T-helper 2 cell treated with Interferon-gamma antibody and Interleukin-4, amounts not matched to agents 5 μg/mL and 100 μg/mL, for 36 hours (primary cell): ENCODE data around the gene IFT81.
"Not testable (repeated sequence)": the region's sequence is repeated elsewhere in the genome, so short reads cannot be mapped to it uniquely, and the experiment has no call there.

ENCODE experiments used
- DNase-seq: peaks from one replicate; pipeline ENCODE4 v3.0.0; 2021; ENCODE audit warnings: low spot score
- H3K27ac Mint-ChIP-seq: one replicate; pipeline ENCODE4 v1.8.0; 2021; ENCODE audit warnings: mild to moderate bottlenecking, mixed read lengths
- H3K27me3 Mint-ChIP-seq: one replicate; pipeline ENCODE4 v1.8.0; 2021; ENCODE audit warnings: low read depth, mixed read lengths
- H3K36me3 Mint-ChIP-seq: one replicate; pipeline ENCODE4 v1.8.0; 2021; ENCODE audit warnings: low read depth, mixed read lengths
- H3K4me1 Mint-ChIP-seq: one replicate; pipeline ENCODE4 v1.8.0; 2021; ENCODE audit warnings: low read depth, mixed read lengths
- H3K4me3 Mint-ChIP-seq: one replicate; pipeline ENCODE4 v1.8.0; 2022; ENCODE audit warnings: mild to moderate bottlenecking, moderate library complexity, mixed read lengths
- H3K9me3 Mint-ChIP-seq: one replicate; pipeline ENCODE4 v1.8.0; 2021; ENCODE audit warnings: mixed read lengths

IFT81 gene

DNA sequence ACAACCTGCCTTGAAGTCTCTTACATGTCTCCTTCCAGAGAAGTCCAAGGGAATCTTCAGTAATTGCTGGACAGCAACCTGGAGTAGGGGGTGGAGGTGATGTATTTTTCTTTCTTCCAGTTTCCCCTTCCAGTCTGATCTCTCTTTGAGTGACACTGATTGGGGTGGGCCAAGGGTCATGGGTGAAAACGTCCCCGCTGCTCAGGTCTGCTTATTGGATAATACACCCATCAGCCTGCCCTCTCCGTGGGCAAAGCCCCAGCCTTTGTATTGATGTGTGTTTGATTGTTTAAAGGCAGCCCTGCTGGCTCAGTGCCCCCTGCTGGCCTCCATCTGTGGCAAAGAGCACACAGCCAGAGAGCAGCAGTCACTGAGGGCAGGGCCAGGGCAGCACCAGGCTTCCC lies 121.2 kb downstream of the IFT81 start:
- H3K27ac Mint-ChIP-seq, result no peak overlapping the region
- H3K27me3 Mint-ChIP-seq, result peaks cover 3% of the 10 kb centered on the region
- no peaks in the 10 kb centered on the region for H3K36me3 Mint-ChIP-seq
- no peak overlapping the region for H3K4me3 Mint-ChIP-seq
- no peaks in the 10 kb centered on the region for H3K9me3 Mint-ChIP-seq
- DNase-seq, result peak; percentile 10
- no peaks in the 10 kb centered on the region for H3K4me1 Mint-ChIP-seq

GRCh38 chr12:110246636-110247339 lies 122.6 kb downstream of the IFT81 start:
- Mint-ChIP-seq H3K4me3 (no peak overlapping the region), H3K4me1 (no peaks in the 10 kb centered on the region), H3K27ac (no peak overlapping the region), H3K36me3 (no peaks in the 10 kb centered on the region), H3K27me3 (no peaks in the 10 kb centered on the region), H3K9me3 (no peaks in the 10 kb centered on the region)
- no peak for DNase-seq

GRCh38 chr12:110247340-110248095 lies 123.4 kb downstream of the IFT81 start:
- no peaks in the 10 kb centered on the region for H3K36me3 Mint-ChIP-seq
- no peaks in the 10 kb centered on the region for H3K27me3 Mint-ChIP-seq
- no peak for DNase-seq
- no peaks in the 10 kb centered on the region for H3K9me3 Mint-ChIP-seq
- H3K4me1 Mint-ChIP-seq, result no peaks in the 10 kb centered on the region
- no peak overlapping the region for H3K4me3 Mint-ChIP-seq
- no peak overlapping the region for H3K27ac Mint-ChIP-seq

DNA sequence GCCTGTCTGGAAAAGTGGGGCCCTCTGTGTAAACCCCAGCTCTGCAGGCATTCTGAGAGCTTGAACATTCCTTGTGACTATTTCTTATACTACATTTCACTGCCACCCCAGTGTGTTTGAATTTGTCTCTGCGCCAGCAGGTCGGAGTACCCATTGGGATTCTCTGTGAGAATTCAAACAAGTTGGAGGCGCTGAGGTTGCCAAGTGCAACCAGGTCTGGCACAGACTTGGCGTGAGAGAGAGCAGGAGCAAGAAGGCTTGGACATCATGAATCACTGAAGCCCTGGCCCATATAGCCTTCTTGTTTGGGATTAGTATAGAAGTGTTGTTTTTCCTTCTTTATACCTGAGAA lies 123.9 kb downstream of the IFT81 start:
- Mint-ChIP-seq H3K27me3 (no peaks in the 10 kb centered on the region), H3K9me3 (no peaks in the 10 kb centered on the region), H3K27ac (no peak overlapping the region), H3K4me1 (no peaks in the 10 kb centered on the region), H3K36me3 (no peaks in the 10 kb centered on the region), H3K4me3 (no peak overlapping the region)
- no peak for DNase-seq

GRCh38 chr12:110249105-110249504 lies 124.9 kb downstream of the IFT81 start:
- H3K9me3 Mint-ChIP-seq, result no peaks in the 10 kb centered on the region
- H3K27me3 Mint-ChIP-seq, result no peaks in the 10 kb centered on the region
- no peaks in the 10 kb centered on the region for H3K4me1 Mint-ChIP-seq
- H3K36me3 Mint-ChIP-seq, result no peaks in the 10 kb centered on the region
- H3K27ac Mint-ChIP-seq, result no peak overlapping the region
- H3K4me3 Mint-ChIP-seq, result no peak overlapping the region
- DNase-seq, result no peak

- Mint-ChIP-seq H3K4me3 (no peak overlapping the region), H3K36me3 (no peaks in the 10 kb centered on the region), H3K27ac (no peak overlapping the region), H3K4me1 (no peaks in the 10 kb centered on the region), H3K9me3 (no peaks in the 10 kb centered on the region), H3K27me3 (no peaks in the 10 kb centered on the region)
- DNase-seq, result no peak
These were observed 125.6 kb downstream of the IFT81 start for GRCh38 chr12:110249716-110250225.

- H3K4me1 Mint-ChIP-seq, result no peaks in the 10 kb centered on the region
- H3K27me3 Mint-ChIP-seq, result no peaks in the 10 kb centered on the region
- no peak overlapping the region for H3K27ac Mint-ChIP-seq
- H3K36me3 Mint-ChIP-seq, result no peaks in the 10 kb centered on the region
- no peak for DNase-seq
- no peaks in the 10 kb centered on the region for H3K9me3 Mint-ChIP-seq
- H3K4me3 Mint-ChIP-seq, result no peak overlapping the region
These were observed 127.2 kb downstream of the IFT81 start for GRCh38 chr12:110251381-110251780.

- H3K4me1 Mint-ChIP-seq, result no peaks in the 10 kb centered on the region
- no peaks in the 10 kb centered on the region for H3K36me3 Mint-ChIP-seq
- no peaks in the 10 kb centered on the region for H3K27me3 Mint-ChIP-seq
- DNase-seq, result no peak
- no peaks in the 10 kb centered on the region for H3K9me3 Mint-ChIP-seq
- H3K27ac Mint-ChIP-seq, result no peak overlapping the region
- no peak overlapping the region for H3K4me3 Mint-ChIP-seq
These were observed 128.6 kb downstream of the IFT81 start for GRCh38 chr12:110252716-110253115.

- Mint-ChIP-seq H3K27ac (no peak overlapping the region), H3K4me3 (no peak overlapping the region), H3K9me3 (no peaks in the 10 kb centered on the region), H3K4me1 (no peaks in the 10 kb centered on the region), H3K36me3 (no peaks in the 10 kb centered on the region), H3K27me3 (no peaks in the 10 kb centered on the region)
- DNase-seq, result no peak
These were observed 129.0 kb downstream of the IFT81 start for GRCh38 chr12:110253176-110253575.

- H3K4me3 Mint-ChIP-seq, result no peak overlapping the region
- no peaks in the 10 kb centered on the region for H3K27me3 Mint-ChIP-seq
- no peaks in the 10 kb centered on the region for H3K4me1 Mint-ChIP-seq
- no peaks in the 10 kb centered on the region for H3K9me3 Mint-ChIP-seq
- no peak overlapping the region for H3K27ac Mint-ChIP-seq
- no peaks in the 10 kb centered on the region for H3K36me3 Mint-ChIP-seq
- DNase-seq, result no peak
These were observed 130.9 kb downstream of the IFT81 start for GRCh38 chr12:110254971-110255540.

- not testable (repeated sequence) for DNase-seq, H3K36me3 Mint-ChIP-seq, H3K27me3 Mint-ChIP-seq, H3K4me1 Mint-ChIP-seq, H3K9me3 Mint-ChIP-seq, H3K4me3 Mint-ChIP-seq, H3K27ac Mint-ChIP-seq
These were observed 131.8 kb downstream of the IFT81 start for GRCh38 chr12:110255890-110256456.

DNA sequence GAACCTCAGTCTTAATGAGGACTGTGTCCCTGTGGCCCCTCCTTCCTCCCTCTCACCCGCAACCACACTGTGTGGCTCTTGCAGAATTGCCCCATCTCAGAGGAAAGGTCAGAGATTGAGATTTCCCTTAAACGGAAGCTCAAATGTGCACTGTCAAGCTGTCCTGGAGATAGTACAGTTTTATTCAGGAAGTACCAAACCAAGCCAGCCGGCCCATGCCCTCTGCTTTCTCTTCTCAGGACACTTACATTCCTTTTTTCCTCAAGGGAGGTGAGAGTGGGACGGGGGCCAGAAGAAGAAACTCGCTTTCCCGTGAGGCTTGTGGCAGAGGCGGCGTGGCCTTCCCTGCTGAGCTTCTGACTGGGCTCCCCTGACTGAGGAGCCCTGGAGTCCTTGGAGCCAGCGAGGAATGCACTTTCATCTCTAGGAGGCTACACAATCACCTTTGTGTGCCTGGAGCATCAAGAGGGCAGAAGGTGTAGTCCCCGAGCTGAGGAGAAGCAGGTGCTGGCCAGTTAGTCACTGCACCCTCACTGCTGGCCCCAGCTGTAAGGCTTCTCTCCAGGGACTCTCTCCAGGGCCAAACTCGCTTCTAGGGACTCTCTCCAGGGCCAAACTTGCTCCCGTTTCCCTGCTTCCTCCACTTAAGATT lies 132.7 kb downstream of the IFT81 start:
- Mint-ChIP-seq H3K27ac (no peak overlapping the region), H3K4me3 (no peak overlapping the region), H3K36me3 (no peaks in the 10 kb centered on the region), H3K9me3 (no peaks in the 10 kb centered on the region), H3K27me3 (no peaks in the 10 kb centered on the region), H3K4me1 (no peaks in the 10 kb centered on the region)
- DNase-seq, result no peak

GRCh38 chr12:110258466-110258865 lies 134.3 kb downstream of the IFT81 start:
- no peaks in the 10 kb centered on the region for H3K9me3 Mint-ChIP-seq
- no peaks in the 10 kb centered on the region for H3K27me3 Mint-ChIP-seq
- DNase-seq, result no peak
- no peaks in the 10 kb centered on the region for H3K36me3 Mint-ChIP-seq
- H3K27ac Mint-ChIP-seq, result no peak overlapping the region
- H3K4me3 Mint-ChIP-seq, result no peak overlapping the region
- no peaks in the 10 kb centered on the region for H3K4me1 Mint-ChIP-seq
